ENCODE results near the gene TOP3A.

TOP3A gene

GRCh38 chr17:18228176-18228682, 86.6 kb downstream of the TOP3A start:
- DNase-seq, result no peak

GRCh38 chr17:18227635-18228034, 87.2 kb downstream of the TOP3A start:
- DNase-seq, result no peak

- DNase-seq, result no peak
These were observed 88.4 kb downstream of the TOP3A start for GRCh38 chr17:18226284-18226945.

GRCh38 chr17:18225642-18226283, 89.0 kb downstream of the TOP3A start:
- DNase-seq, result no peak

- DNase-seq, result peak; percentile 96
These were observed 89.6 kb downstream of the TOP3A start, which contains the start of gene LLGL1 for GRCh38 chr17:18225121-18225641. TSS of gene LLGL1 (plus strand) at chr17:18225635. CDS start at chr17:18225683, 48 bp downstream.

- DNase-seq, result peak; percentile 51
These were observed 90.2 kb downstream of the TOP3A start for GRCh38 chr17:18224387-18225120.

- no peak for DNase-seq
These were observed 90.8 kb downstream of the TOP3A start for GRCh38 chr17:18224053-18224386.

Data from fibroblast of upper back skin (primary cell).